ENCODE measurements around the gene DRICH1.

Gene DRICH1

DNA sequence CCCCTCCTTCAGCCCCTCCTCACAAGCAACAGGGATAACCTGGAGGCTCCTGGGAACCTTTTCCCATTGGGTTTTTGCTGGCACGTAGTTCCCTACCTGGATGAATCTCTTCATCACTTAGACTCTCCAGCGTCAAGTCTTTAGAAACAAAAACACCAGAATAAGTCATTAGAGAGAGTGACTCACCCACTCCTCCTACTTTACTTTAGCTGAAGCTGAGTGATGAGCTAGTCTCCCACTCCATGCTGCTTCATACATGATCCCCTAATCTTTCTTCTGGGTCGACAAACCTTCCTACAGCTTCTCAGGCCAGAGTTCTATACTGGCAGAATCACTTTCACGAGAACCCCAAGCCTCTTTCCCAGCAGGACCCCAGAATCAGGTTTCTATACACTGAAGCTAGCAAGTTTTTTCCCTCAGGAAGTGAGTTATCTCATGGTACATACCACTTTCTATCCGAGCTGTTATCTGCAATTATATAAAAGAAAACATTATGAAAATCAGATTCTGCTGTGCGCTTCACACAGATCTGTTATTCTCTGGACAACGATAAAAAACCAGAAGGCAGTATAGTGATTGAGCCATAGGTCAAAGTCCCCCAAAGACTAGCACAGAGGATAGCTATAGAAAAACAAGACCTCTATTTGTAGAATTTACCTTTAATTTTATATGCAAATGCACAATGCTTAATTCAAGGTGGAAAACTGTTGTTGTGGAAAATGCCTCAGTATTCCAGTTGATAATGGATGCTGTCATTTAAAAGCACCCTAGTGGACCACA lies 18.7 kb downstream of the DRICH1 start:
- Histone ChIP-seq H3K4me3 (IDR thresholded peaks at IDR 0.05; ENCODE audit: insufficient read depth, low read depth, low read length) (no peak overlapping the region), H3K4me1 (ENCODE audit: low read depth, poor library complexity, severe bottlenecking) (no peaks in the 10 kb centered on the region), H3K27ac (no peak overlapping the region), H4K20me1 (ENCODE audit: insufficient read depth) (no peaks in the 10 kb centered on the region), H2AFZ (ENCODE audit: low read depth) (no peak overlapping the region), H3K79me2 (ENCODE audit: insufficient read depth, low read depth) (no peaks in the 10 kb centered on the region), H3K36me3 (ENCODE audit: insufficient read depth) (no peaks in the 10 kb centered on the region), H3K27me3 (ENCODE audit: insufficient read depth, low read depth) (no peaks in the 10 kb centered on the region), H3K9ac (no peak overlapping the region), H3K4me2 (no peak overlapping the region)
- TF ChIP-seq, protein P1, sequence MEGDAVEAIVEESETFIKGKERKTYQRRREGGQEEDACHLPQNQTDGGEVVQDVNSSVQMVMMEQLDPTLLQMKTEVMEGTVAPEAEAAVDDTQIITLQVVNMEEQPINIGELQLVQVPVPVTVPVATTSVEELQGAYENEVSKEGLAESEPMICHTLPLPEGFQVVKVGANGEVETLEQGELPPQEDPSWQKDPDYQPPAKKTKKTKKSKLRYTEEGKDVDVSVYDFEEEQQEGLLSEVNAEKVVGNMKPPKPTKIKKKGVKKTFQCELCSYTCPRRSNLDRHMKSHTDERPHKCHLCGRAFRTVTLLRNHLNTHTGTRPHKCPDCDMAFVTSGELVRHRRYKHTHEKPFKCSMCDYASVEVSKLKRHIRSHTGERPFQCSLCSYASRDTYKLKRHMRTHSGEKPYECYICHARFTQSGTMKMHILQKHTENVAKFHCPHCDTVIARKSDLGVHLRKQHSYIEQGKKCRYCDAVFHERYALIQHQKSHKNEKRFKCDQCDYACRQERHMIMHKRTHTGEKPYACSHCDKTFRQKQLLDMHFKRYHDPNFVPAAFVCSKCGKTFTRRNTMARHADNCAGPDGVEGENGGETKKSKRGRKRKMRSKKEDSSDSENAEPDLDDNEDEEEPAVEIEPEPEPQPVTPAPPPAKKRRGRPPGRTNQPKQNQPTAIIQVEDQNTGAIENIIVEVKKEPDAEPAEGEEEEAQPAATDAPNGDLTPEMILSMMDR (conservative IDR thresholded peaks at IDR 0.05; ENCODE audit: low read depth, low read length) = no peak

DNA sequence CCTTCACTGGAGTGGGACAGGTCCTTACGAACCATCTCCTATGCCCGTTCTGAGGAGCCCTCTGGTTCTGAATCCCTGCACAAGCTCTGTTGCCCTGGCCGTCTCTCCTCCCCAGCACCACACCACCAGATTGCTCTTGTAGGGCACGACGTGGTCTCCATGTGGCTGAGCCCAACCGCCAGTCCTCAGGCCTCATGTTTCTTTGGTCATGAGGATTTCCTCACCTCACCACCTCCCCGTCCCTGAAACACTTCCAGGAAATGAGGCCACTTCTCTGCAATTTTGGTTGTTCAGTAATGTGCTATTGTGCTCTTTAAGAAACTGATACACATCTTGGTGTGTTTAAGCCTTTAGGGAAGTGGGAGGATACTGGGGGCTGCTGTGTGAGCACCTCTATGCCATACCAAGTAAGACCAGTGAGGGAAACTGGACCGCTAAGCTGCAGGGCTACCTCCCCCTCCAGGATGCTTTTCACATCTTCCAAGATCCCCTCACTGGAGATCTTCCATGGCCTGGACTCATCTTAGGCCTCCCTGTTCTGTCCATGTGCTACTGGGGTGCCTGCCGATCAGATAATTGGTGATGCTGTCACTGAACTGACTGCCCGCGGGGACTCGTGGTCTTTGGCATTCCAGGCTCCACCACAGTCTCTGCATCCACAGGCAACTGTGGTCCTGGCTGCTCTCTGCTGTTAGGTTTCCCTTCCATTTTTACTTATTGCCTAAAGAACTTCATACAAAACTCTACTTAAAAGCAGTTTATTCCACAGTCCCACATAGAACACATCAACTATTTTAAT lies 21.9 kb downstream of the DRICH1 start:
- no peaks in the 10 kb centered on the region for H3K27me3 ChIP-seq (ENCODE audit: insufficient read depth, low read depth)
- H2AFZ ChIP-seq (ENCODE audit: low read depth) = no peak overlapping the region
- no peak overlapping the region for H3K4me3 ChIP-seq (IDR thresholded peaks at IDR 0.05; ENCODE audit: insufficient read depth, low read depth, low read length)
- no peaks in the 10 kb centered on the region for H4K20me1 ChIP-seq (ENCODE audit: insufficient read depth)
- no peak overlapping the region for H3K9ac ChIP-seq
- no peak overlapping the region for H3K27ac ChIP-seq
- no peaks in the 10 kb centered on the region for H3K36me3 ChIP-seq (ENCODE audit: insufficient read depth)
- no peak overlapping the region for H3K4me2 ChIP-seq
- H3K79me2 ChIP-seq (ENCODE audit: insufficient read depth, low read depth) = no peaks in the 10 kb centered on the region
- H3K4me1 ChIP-seq (ENCODE audit: low read depth, poor library complexity, severe bottlenecking) = no peaks in the 10 kb centered on the region
- TF ChIP-seq, protein P1 (conservative IDR thresholded peaks at IDR 0.05; ENCODE audit: low read depth, low read length) = no peak

DNA sequence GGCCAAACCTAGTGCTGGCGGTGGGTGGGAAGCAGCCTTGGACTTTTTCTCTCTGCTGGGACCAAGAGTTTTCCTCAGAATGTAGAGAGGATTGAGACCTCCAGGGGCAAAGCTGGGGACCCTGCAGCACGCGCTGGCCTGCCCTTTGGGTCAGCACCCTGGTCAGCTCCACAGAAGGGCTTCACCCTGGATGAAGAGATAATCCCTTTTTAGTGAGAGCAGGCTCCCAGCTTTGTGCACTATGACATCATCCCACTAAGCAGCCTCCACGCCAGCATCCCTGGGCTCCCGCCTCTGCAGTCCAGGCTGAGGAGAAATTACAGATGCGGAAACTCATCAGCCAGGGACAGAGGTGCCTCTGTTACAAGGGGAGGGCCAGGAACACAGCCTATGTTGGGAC lies 23.5 kb downstream of the DRICH1 start:
- H3K4me3 ChIP-seq (IDR thresholded peaks at IDR 0.05; ENCODE audit: insufficient read depth, low read depth, low read length) = no peak overlapping the region
- no peaks in the 10 kb centered on the region for H3K4me1 ChIP-seq (ENCODE audit: low read depth, poor library complexity, severe bottlenecking)
- H3K36me3 ChIP-seq (ENCODE audit: insufficient read depth) = no peaks in the 10 kb centered on the region
- no peak overlapping the region for H2AFZ ChIP-seq (ENCODE audit: low read depth)
- no peak overlapping the region for H3K4me2 ChIP-seq
- no peaks in the 10 kb centered on the region for H3K79me2 ChIP-seq (ENCODE audit: insufficient read depth, low read depth)
- TF ChIP-seq, protein P1 (conservative IDR thresholded peaks at IDR 0.05; ENCODE audit: low read depth, low read length) = no peak
- no peak overlapping the region for H3K9ac ChIP-seq
- H3K27ac ChIP-seq = no peak overlapping the region
- no peaks in the 10 kb centered on the region for H4K20me1 ChIP-seq (ENCODE audit: insufficient read depth)
- H3K27me3 ChIP-seq (ENCODE audit: insufficient read depth, low read depth) = no peaks in the 10 kb centered on the region

DNA sequence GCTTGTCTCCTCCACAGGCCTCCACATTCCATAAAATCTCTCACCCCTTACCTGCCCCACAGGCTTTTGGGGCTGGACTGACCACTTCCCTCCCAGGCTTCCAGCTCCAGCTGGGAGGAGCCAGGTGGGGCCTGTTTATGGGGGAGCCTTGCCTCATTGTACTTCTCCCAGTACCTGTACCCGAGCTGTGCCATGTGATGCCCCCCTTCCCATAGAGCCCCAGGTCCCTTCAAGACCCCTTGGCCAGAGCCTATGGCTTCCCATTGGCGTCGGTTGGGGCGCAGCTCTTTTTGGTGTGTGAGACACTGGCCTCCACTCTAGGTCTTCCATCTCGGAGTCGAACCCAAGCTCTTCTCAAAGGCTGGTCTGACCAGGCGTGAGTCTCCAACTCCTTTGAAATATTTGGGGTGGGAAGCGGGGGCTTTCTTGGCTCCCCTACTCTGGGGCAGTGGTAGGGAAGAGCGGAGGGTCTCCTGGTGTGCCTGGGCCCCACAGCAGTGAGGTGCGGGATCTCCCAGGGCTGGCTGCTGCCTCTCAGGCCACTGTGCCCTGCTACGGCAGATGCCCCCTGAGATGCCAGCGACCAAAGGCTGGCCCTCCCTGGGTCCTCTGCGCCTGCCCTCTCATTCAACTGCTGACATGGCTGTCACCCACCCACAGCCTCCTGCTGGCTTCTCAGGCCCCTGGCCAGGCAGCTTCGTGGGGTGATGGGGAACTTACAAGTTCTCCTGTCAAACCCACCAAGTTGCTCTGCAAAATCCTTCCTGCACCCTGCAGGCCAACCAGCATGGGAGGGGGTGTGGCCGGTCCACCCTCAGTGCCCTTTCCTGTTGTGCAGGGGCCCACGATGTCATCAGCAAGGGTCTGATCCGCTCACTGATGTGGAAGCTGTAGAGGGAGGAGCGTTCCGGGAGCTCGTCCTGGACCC lies 25.7 kb downstream of the DRICH1 start:
- H3K9ac ChIP-seq = no peak overlapping the region
- no peaks in the 10 kb centered on the region for H3K79me2 ChIP-seq (ENCODE audit: insufficient read depth, low read depth)
- no peaks in the 10 kb centered on the region for H4K20me1 ChIP-seq (ENCODE audit: insufficient read depth)
- no peaks in the 10 kb centered on the region for H3K36me3 ChIP-seq (ENCODE audit: insufficient read depth)
- no peaks in the 10 kb centered on the region for H3K27me3 ChIP-seq (ENCODE audit: insufficient read depth, low read depth)
- H3K4me1 ChIP-seq (ENCODE audit: low read depth, poor library complexity, severe bottlenecking) = no peaks in the 10 kb centered on the region
- no peak overlapping the region for H3K27ac ChIP-seq
- H3K4me3 ChIP-seq (IDR thresholded peaks at IDR 0.05; ENCODE audit: insufficient read depth, low read depth, low read length) = no peak overlapping the region
- no peak overlapping the region for H2AFZ ChIP-seq (ENCODE audit: low read depth)
- no peak overlapping the region for H3K4me2 ChIP-seq
- TF ChIP-seq, protein P1 (conservative IDR thresholded peaks at IDR 0.05; ENCODE audit: low read depth, low read length) = no peak
